A549 (cell line): ENCODE data around the gene TSSK6. TPM values are rescaled to one million over a fixed set of nuclear protein-coding genes. Genes with fewer than 3 reads are reported as not detected.

Experiments
- ATAC-seq, 2 experiments: fragments of 200-7000 bp in 1 of 2; fragments of >200 bp in 1 of 2; cut with Nextera tagmentation in 1 of 2; cut with Tn5 transposase in 1 of 2; 3 replicates each; pipeline versions ENCODE4 v1.8.0 to v1.9.1; 2018 to 2020; ENCODE audit warnings: mild to moderate bottlenecking in 1 of 2, moderate library complexity in 1 of 2
- CTCF ChIA-PET: fragments of 300-600 bp; sonication (Branson Sonifier 250); formaldehyde crosslinking; extraction: SDS; loops from one replicate; lab custom pipeline; 2021; ENCODE audit warnings: antibody characterized with exemption, inconsistent platforms; lab: Yijun Ruan, JAX
- POLR2A ChIA-PET: fragments of 350-600 bp; formaldehyde crosslinking; extraction: SDS; loops from one replicate; lab custom pipeline; 2021; ENCODE audit warnings: antibody characterized with exemption, inconsistent platforms; lab: Yijun Ruan, JAX
- DNase-seq, 2 experiments: peaks; one replicate each; pipeline versions ENCODE4 v3.0.0 to v3.0.0-alpha.2; 2011 to 2016; ENCODE audit warnings: low read depth in 1 of 2, low spot score in 1 of 2
- FAIRE-seq: peaks from 2 replicates; lab custom pipeline; 2011; peaks lifted over from hg19 to GRCh38; lab: Jason Lieb, UNC
- H3K27ac ChIP-seq, 2 experiments: fragments of >200 bp; sonication (Bioruptor Twin); formaldehyde crosslinking; 3 replicates each; pipeline ENCODE4 v1.5.1; 2016 to 2017
- H3K4me1 ChIP-seq: fragments of >200 bp; sonication (Bioruptor Twin); formaldehyde crosslinking; 3 replicates; pipeline ENCODE4 v1.6.1; 2016
- H3K4me2 ChIP-seq: fragments of >200 bp; sonication (Bioruptor Twin); formaldehyde crosslinking; 3 replicates; pipeline ENCODE4 v1.6.1; 2016
- H3K4me3 ChIP-seq: fragments of >200 bp; sonication (Bioruptor Twin); formaldehyde crosslinking; 3 replicates; pipeline ENCODE4 v1.5.1; 2016
- H3K9me3 ChIP-seq: fragments of >200 bp; sonication (Bioruptor Twin); formaldehyde crosslinking; 3 replicates; pipeline ENCODE4 v1.6.1; 2016
- CHD2 ChIP-seq: fragments of 150-350 bp; IDR thresholded peaks from 2 replicates; pipeline ENCODE4 v1.6.1; 2014; ENCODE audit warnings: low read length; ENCODE audit not compliant: partially characterized antibody
- CHD4 ChIP-seq: fragments of 200-600 bp; sonication (generic); IDR thresholded peaks from 2 replicates; pipeline ENCODE4 v1.6.1; 2016; ENCODE audit warnings: antibody characterized with exemption, mild to moderate bottlenecking, borderline replicate concordance
- E2F6 ChIP-seq: IDR thresholded peaks from 2 replicates; pipeline ENCODE4 v1.6.1; 2012; ENCODE audit warnings: low read depth, borderline replicate concordance
- EP300 ChIP-seq, 2 experiments: fragments of >200 bp; sonication (Bioruptor Twin); formaldehyde crosslinking; IDR thresholded peaks; 2 replicates in 1 of 2; 3 replicates in 1 of 2; pipeline ENCODE4 v1.6.1; 2016 to 2017
- FOSB ChIP-seq: fragments of 250-450 bp; sonication (Bioruptor Pico); IDR thresholded peaks from 2 replicates; pipeline ENCODE4 v1.5.0; 2020; ENCODE audit warnings: mild to moderate bottlenecking, moderate library complexity
- HMGXB4 ChIP-seq: fragments of 250-450 bp; sonication (Bioruptor Pico); IDR thresholded peaks from 2 replicates; pipeline ENCODE4 v1.5.0; 2021; ENCODE audit warnings: mild to moderate bottlenecking, moderate library complexity, borderline replicate concordance
- HOXB5 ChIP-seq: fragments of 250-450 bp; sonication (Bioruptor Pico); IDR thresholded peaks from 2 replicates; pipeline ENCODE4 v1.5.0; 2020; ENCODE audit warnings: mild to moderate bottlenecking, moderate library complexity
- JUN ChIP-seq, 2 experiments: fragments of >200 bp; sonication (Bioruptor Twin); formaldehyde crosslinking; IDR thresholded peaks; 2 replicates in 1 of 2; 3 replicates in 1 of 2; pipeline ENCODE4 v1.6.1; 2016 to 2017
- KDM1A ChIP-seq: fragments of 200-600 bp; sonication (generic); IDR thresholded peaks from 2 replicates; pipeline ENCODE4 v1.6.1; 2016; ENCODE audit warnings: low read depth, mild to moderate bottlenecking
- MAFK ChIP-seq: fragments of 450-650 bp; IDR thresholded peaks from 2 replicates; pipeline ENCODE4 v1.6.1; 2014; ENCODE audit not compliant: partially characterized antibody
- MAZ ChIP-seq: fragments of 150-350 bp; IDR thresholded peaks from 2 replicates; pipeline ENCODE4 v1.6.1; 2014; ENCODE audit warnings: antibody characterized with exemption, low read depth, low read length, borderline replicate concordance
- NR3C1 ChIP-seq: fragments of >200 bp; sonication (Bioruptor Twin); formaldehyde crosslinking; IDR thresholded peaks from 3 replicates; pipeline ENCODE4 v1.6.1; 2017
- POLR2A ChIP-seq: IDR thresholded peaks from 2 replicates; pipeline ENCODE4 v1.6.1; 2012; ENCODE audit warnings: mild to moderate bottlenecking, low read length
- RAD21 ChIP-seq, 2 experiments: fragments of >200 bp in 1 of 2; sonication (Bioruptor Twin) in 1 of 2; formaldehyde crosslinking in 1 of 2; IDR thresholded peaks in 1 of 2; conservative IDR thresholded peaks in 1 of 2; 2 replicates in 1 of 2; 3 replicates in 1 of 2; pipeline ENCODE4 v1.6.1; 2012 to 2018; ENCODE audit warnings: inconsistent platforms in 1 of 2
- RNF2 ChIP-seq: fragments of 200-600 bp; sonication (generic); IDR thresholded peaks from 2 replicates; pipeline ENCODE4 v1.6.1; 2016; ENCODE audit warnings: low read depth, mild to moderate bottlenecking, antibody characterized with exemption, moderate library complexity, borderline replicate concordance
- TFCP2L1 ChIP-seq: fragments of 250-450 bp; sonication (Bioruptor Pico); IDR thresholded peaks from 2 replicates; pipeline ENCODE4 v1.5.0; 2021; ENCODE audit warnings: mild to moderate bottlenecking
- USF2 ChIP-seq: fragments of 450-650 bp; IDR thresholded peaks from 2 replicates; pipeline ENCODE4 v1.6.1; 2014; ENCODE audit warnings: antibody characterized with exemption
- WGBS: methylation state at CpG from one replicate; pipeline ENCODE4 v1.1.6; 2017; ENCODE audit errors: missing lambda C conversion rate; 5-methylcytosine and 5-hydroxymethylcytosine counted together
- polyA plus RNA-seq, 4 experiments: library from polyadenylated mRNA; depleted of rRNA in 3 of 4; stranded (reverse); fragments of >200 nt; fragmentation: RNase III in 1 of 4; extraction: RNeasy Plus Mini Kit Qiagen cat#74134 plus additional on column Dnase treatment in 1 of 4; gene quantifications; 2 replicates in 3 of 4; 3 replicates in 1 of 4; pipeline ENCODE4 v1.2.3, GENCODE V29; 2011 to 2017
- TF ChIP-seq, protein P1 (sequence below): fragments of 200-600 bp; sonication (generic); IDR thresholded peaks from 2 replicates; pipeline ENCODE4 v1.6.1; 2016; ENCODE audit warnings: antibody characterized with exemption, mild to moderate bottlenecking, moderate library complexity

Gene TSSK6
- polyA plus RNA-seq, 2 of the 4 experiments (the other 2 are of a cell fraction): 1.4 to 1.8 TPM

GRCh38 chr19:19561946-19562664 lies 46.8 kb upstream of the TSSK6 start:
- TF ChIP-seq CHD4: no peak
- TF ChIP-seq HOXB5 (CRISPR knock-in tag): no peak
- TF ChIP-seq EP300 (IDR thresholded peaks at IDR 0.05): no peak
- TF ChIP-seq, protein P1, sequence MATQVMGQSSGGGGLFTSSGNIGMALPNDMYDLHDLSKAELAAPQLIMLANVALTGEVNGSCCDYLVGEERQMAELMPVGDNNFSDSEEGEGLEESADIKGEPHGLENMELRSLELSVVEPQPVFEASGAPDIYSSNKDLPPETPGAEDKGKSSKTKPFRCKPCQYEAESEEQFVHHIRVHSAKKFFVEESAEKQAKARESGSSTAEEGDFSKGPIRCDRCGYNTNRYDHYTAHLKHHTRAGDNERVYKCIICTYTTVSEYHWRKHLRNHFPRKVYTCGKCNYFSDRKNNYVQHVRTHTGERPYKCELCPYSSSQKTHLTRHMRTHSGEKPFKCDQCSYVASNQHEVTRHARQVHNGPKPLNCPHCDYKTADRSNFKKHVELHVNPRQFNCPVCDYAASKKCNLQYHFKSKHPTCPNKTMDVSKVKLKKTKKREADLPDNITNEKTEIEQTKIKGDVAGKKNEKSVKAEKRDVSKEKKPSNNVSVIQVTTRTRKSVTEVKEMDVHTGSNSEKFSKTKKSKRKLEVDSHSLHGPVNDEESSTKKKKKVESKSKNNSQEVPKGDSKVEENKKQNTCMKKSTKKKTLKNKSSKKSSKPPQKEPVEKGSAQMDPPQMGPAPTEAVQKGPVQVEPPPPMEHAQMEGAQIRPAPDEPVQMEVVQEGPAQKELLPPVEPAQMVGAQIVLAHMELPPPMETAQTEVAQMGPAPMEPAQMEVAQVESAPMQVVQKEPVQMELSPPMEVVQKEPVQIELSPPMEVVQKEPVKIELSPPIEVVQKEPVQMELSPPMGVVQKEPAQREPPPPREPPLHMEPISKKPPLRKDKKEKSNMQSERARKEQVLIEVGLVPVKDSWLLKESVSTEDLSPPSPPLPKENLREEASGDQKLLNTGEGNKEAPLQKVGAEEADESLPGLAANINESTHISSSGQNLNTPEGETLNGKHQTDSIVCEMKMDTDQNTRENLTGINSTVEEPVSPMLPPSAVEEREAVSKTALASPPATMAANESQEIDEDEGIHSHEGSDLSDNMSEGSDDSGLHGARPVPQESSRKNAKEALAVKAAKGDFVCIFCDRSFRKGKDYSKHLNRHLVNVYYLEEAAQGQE: no peak
- TF ChIP-seq USF2: no peak
- no peak for TF ChIP-seq E2F6
- no peak for TF ChIP-seq CHD2
- TF ChIP-seq NR3C1: no peak
- no peak for TF ChIP-seq RNF2
- no peak for TF ChIP-seq JUN (IDR thresholded peaks at IDR 0.05)
- H3K4me2 ChIP-seq: no peak overlapping the region
- DNase-seq (no peak), FAIRE-seq (no peak), ATAC-seq (no peak)
- H3K4me3 ChIP-seq: no peak overlapping the region
- 87% methylated on average over 15 of the region's 26 CpGs for WGBS
- ChIA-PET CTCF (interaction anchor here (0.5 to 1.2 kb wide), 2 partner anchors 8 to 802 kb away, joined by 3 read pairs; no protein-coding TSS in a partner anchor), POLR2A (no interaction called here)
- no peak overlapping the region for H3K27ac ChIP-seq
- H3K4me1 ChIP-seq: no peaks in the 10 kb centered on the region
- no peaks in the 10 kb centered on the region for H3K9me3 ChIP-seq

- 78% methylated on average over 4 of the region's 4 CpGs for WGBS
- TF ChIP-seq KDM1A (no peak), MAFK (no peak), USF2 (no peak), HMGXB4 (CRISPR knock-in tag) (no peak), TFCP2L1 (CRISPR knock-in tag) (no peak), RAD21 (conservative IDR thresholded peaks at IDR 0.05 in 1 of 2, IDR thresholded peaks at IDR 0.05 in 1 of 2) (no peak), MAZ (no peak), FOSB (CRISPR knock-in tag) (no peak), POLR2A (no peak), E2F6 (no peak)
- Histone ChIP-seq H3K4me3 (no peak overlapping the region), H3K9me3 (no peaks in the 10 kb centered on the region), H3K27ac (no peak overlapping the region), H3K4me2 (no peak overlapping the region), H3K4me1 (no peaks in the 10 kb centered on the region)
- ATAC-seq (no peak), DNase-seq (no peak), FAIRE-seq (no peak)
- CTCF ChIA-PET: interaction anchor here (1.8 kb wide), 1 partner anchor 27 kb away, joined by 7 read pairs; no protein-coding TSS in a partner anchor
- POLR2A ChIA-PET: no interaction called here
Measured at GRCh38 chr19:19559931-19560330, 44.6 kb upstream of the TSSK6 start.
